AG04450 (cell line): ENCODE results near the gene TIAM1. TPM values are rescaled to one million over a fixed set of nuclear protein-coding genes. Genes with fewer than 3 reads are reported as not detected.

Source experiments
- CTCF ChIA-PET: fragments of 300-600, 350-600 bp; formaldehyde crosslinking; extraction: SDS; loops from one replicate; lab custom pipeline; 2022; ENCODE audit warnings: antibody characterized with exemption, inconsistent platforms; lab: Charles Lee
- POLR2A ChIA-PET: fragments of 350-600 bp; formaldehyde crosslinking; extraction: SDS; loops from one replicate; lab custom pipeline; 2021; ENCODE audit warnings: antibody characterized with exemption, inconsistent platforms; lab: Yijun Ruan, JAX
- DNase-seq: peaks from one replicate; pipeline ENCODE4 v3.0.0-alpha.2; 2011; ENCODE audit warnings: low read depth, low spot score
- H3K27ac ChIP-seq: one replicate; pipeline ENCODE4 v1.5.1; 2012; ENCODE audit warnings: low read depth, low read length, control low read depth
- H3K27me3 ChIP-seq: one replicate; pipeline ENCODE4 v1.6.0; 2012; ENCODE audit warnings: low read length; ENCODE audit not compliant: control insufficient read depth, insufficient read depth
- H3K4me3 ChIP-seq: 2 replicates; pipeline ENCODE4 v1.5.1; 2011; ENCODE audit warnings: mild to moderate bottlenecking, low read depth, low read length, control low read depth
- H3K9me3 ChIP-seq: 2 replicates; pipeline ENCODE4 v1.5.1; 2012; ENCODE audit warnings: low read length; ENCODE audit not compliant: control insufficient read depth, insufficient read depth
- polyA plus RNA-seq: library from polyadenylated mRNA; depleted of rRNA; stranded (reverse); fragments of >200 nt; gene quantifications from 2 replicates; pipeline ENCODE4 v1.2.3, GENCODE V29; 2011
- TF ChIP-seq, protein P1 (sequence below): IDR thresholded peaks from 2 replicates; pipeline ENCODE4 v1.5.1; 2011; ENCODE audit warnings: low read depth, low read length, control low read depth, inconsistent platforms

TIAM1 gene
- polyA plus RNA-seq, 1 experiment = 2.1 TPM

- CTCF ChIA-PET = interaction anchor here (0.5 kb wide), 1 partner anchor 522 kb away, joined by 4 read pairs; no protein-coding TSS in a partner anchor
- no peak for DNase-seq
- H3K4me3 ChIP-seq = no peak overlapping the region
- TF ChIP-seq, protein P1, sequence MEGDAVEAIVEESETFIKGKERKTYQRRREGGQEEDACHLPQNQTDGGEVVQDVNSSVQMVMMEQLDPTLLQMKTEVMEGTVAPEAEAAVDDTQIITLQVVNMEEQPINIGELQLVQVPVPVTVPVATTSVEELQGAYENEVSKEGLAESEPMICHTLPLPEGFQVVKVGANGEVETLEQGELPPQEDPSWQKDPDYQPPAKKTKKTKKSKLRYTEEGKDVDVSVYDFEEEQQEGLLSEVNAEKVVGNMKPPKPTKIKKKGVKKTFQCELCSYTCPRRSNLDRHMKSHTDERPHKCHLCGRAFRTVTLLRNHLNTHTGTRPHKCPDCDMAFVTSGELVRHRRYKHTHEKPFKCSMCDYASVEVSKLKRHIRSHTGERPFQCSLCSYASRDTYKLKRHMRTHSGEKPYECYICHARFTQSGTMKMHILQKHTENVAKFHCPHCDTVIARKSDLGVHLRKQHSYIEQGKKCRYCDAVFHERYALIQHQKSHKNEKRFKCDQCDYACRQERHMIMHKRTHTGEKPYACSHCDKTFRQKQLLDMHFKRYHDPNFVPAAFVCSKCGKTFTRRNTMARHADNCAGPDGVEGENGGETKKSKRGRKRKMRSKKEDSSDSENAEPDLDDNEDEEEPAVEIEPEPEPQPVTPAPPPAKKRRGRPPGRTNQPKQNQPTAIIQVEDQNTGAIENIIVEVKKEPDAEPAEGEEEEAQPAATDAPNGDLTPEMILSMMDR = no peak
- no peak overlapping the region for H3K27ac ChIP-seq
- no peaks in the 10 kb centered on the region for H3K9me3 ChIP-seq
- POLR2A ChIA-PET = no interaction called here
- no peaks in the 10 kb centered on the region for H3K27me3 ChIP-seq
Measured at GRCh38 chr21:31130821-31131220, 213.2 kb downstream of the TIAM1 start.

DNA sequence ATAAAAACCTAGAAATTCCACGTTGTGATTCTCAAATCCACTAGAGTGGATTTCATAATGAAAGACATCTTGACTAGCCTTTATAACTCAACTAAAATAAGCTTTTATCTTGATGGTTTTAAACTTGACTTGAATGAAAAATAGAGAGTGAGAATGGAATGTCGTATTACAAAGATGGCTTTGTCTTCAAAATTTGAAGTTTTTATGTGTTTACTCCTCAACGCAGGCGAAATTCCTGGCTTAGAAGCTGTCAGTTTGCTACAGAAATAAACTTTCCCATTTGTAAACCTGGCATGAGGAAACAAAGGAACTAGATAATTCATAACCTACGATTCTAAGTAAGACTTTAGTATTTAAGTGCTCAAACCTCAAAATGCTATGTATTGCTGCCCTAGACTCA is 215.8 kb downstream of the TIAM1 start:
- ChIA-PET POLR2A (no interaction called here), CTCF (no interaction called here)
- TF ChIP-seq, protein P1 = no peak
- no peaks in the 10 kb centered on the region for H3K27me3 ChIP-seq
- H3K4me3 ChIP-seq = no peak overlapping the region
- H3K9me3 ChIP-seq = no peaks in the 10 kb centered on the region
- H3K27ac ChIP-seq = no peak overlapping the region
- DNase-seq = no peak

GRCh38 chr21:31124010-31124409 is 220.1 kb downstream of the TIAM1 start:
- POLR2A ChIA-PET = no interaction called here
- Histone ChIP-seq H3K4me3 (no peak overlapping the region), H3K27ac (no peak overlapping the region), H3K9me3 (no peaks in the 10 kb centered on the region; the same call in 1 of the 2 replicates), H3K27me3 (no peaks in the 10 kb centered on the region)
- CTCF ChIA-PET = interaction anchor here (0.6 to 0.9 kb wide), 2 partner anchors 25 to 820 kb away, joined by 3 to 4 read pairs; no protein-coding TSS in a partner anchor
- TF ChIP-seq, protein P1 = no peak
- no peak for DNase-seq

GRCh38 chr21:31119199-31119598 is 224.9 kb downstream of the TIAM1 start:
- POLR2A ChIA-PET = no interaction called here

More at GRCh38 chr21:31119199-31119598, 224.9 kb downstream of the TIAM1 start:
- Histone ChIP-seq H3K9me3 (no peaks in the 10 kb centered on the region; the same call in 1 of the 2 replicates), H3K4me3 (no peak overlapping the region), H3K27ac (no peak overlapping the region), H3K27me3 (no peaks in the 10 kb centered on the region)
- DNase-seq = no peak
- CTCF ChIA-PET = no interaction called here
- TF ChIP-seq, protein P1 = no peak
